ENCODE data around the gene ERGIC3.
"Not testable (repeated sequence)": the region's sequence is repeated elsewhere in the genome, so short reads cannot be mapped to it uniquely, and the experiment has no call there.

The ERGIC3 gene

GRCh38 chr20:35518955-35519354 is 22.9 kb upstream of the ERGIC3 start:
- DNase-seq (ENCODE audit: low read depth), result no peak

GRCh38 chr20:35523298-35523888 is 18.5 kb upstream of the ERGIC3 start:
- DNase-seq (ENCODE audit: low read depth), result no peak

GRCh38 chr20:35525639-35526038 is 16.2 kb upstream of the ERGIC3 start:
- no peak for DNase-seq (ENCODE audit: low read depth)

- DNase-seq (ENCODE audit: low read depth), result no peak
These were observed 14.6 kb upstream of the ERGIC3 start for GRCh38 chr20:35527122-35527769.

GRCh38 chr20:35529552-35529951 is 12.3 kb upstream of the ERGIC3 start, which contains the start of gene C20orf173:
C20orf173 (minus strand) TSS chr20:35529652; CDS start chr20:35529373, 279 bp downstream.
- DNase-seq (ENCODE audit: low read depth), result no peak

GRCh38 chr20:35539756-35540212 is 2.1 kb upstream of the ERGIC3 start:
- no peak for DNase-seq (ENCODE audit: low read depth)

GRCh38 chr20:35541118-35541782 is 628 bp upstream of the ERGIC3 start:
- no peak for DNase-seq (ENCODE audit: low read depth)

- no peak for DNase-seq (ENCODE audit: low read depth)
These were observed 1.1 kb downstream of the ERGIC3 start for GRCh38 chr20:35542990-35543389.

- no peak for DNase-seq (ENCODE audit: low read depth)
These were observed 2.6 kb downstream of the ERGIC3 start for GRCh38 chr20:35544436-35544835.

GRCh38 chr20:35544941-35545340 is 3.1 kb downstream of the ERGIC3 start:
- DNase-seq (ENCODE audit: low read depth), result not testable (repeated sequence)

GRCh38 chr20:35546127-35546526 is 4.2 kb downstream of the ERGIC3 start:
- DNase-seq (ENCODE audit: low read depth), result no peak

- no peak for DNase-seq (ENCODE audit: low read depth)
These were observed 5.5 kb downstream of the ERGIC3 start for GRCh38 chr20:35547329-35547728.

- DNase-seq (ENCODE audit: low read depth), result no peak
These were observed 9.6 kb downstream of the ERGIC3 start for GRCh38 chr20:35551503-35551902.

GRCh38 chr20:35552914-35553313 is 11.0 kb downstream of the ERGIC3 start:
- DNase-seq (ENCODE audit: low read depth), result no peak

- not testable (repeated sequence) for DNase-seq (ENCODE audit: low read depth)
These were observed 13.6 kb downstream of the ERGIC3 start for GRCh38 chr20:35555461-35555860.

GRCh38 chr20:35555951-35556645 is 14.2 kb downstream of the ERGIC3 start:
- DNase-seq (ENCODE audit: low read depth), result no peak

GRCh38 chr20:35556871-35557270 is 15.0 kb downstream of the ERGIC3 start:
- DNase-seq (ENCODE audit: low read depth), result no peak

GRCh38 chr20:35558451-35558850 is 16.6 kb downstream of the ERGIC3 start:
- DNase-seq (ENCODE audit: low read depth), result no peak

- DNase-seq (ENCODE audit: low read depth), result no peak
These were observed 17.3 kb downstream of the ERGIC3 start for GRCh38 chr20:35559042-35559693.

- no peak for DNase-seq (ENCODE audit: low read depth)
These were observed 18.2 kb downstream of the ERGIC3 start for GRCh38 chr20:35560105-35560511.

GRCh38 chr20:35560541-35560940 is 18.7 kb downstream of the ERGIC3 start:
- DNase-seq (ENCODE audit: low read depth), result no peak

GRCh38 chr20:35561268-35561667 is 19.4 kb downstream of the ERGIC3 start:
- no peak for DNase-seq (ENCODE audit: low read depth)

All from GM04503 (cell line).